Stimulated activated CD8-positive, alpha-beta memory T cell treated with anti-CD3 and anti-CD28 coated beads, Interleukin-15, amount 100 ng/mL, for 4 hours (primary cell): ENCODE results near the gene ZNF672.
"Not testable (repeated sequence)": the region's sequence is repeated elsewhere in the genome, so short reads cannot be mapped to it uniquely, and the experiment has no call there.

Experiments used
- DNase-seq, 2 donors: peaks; one replicate each; pipeline ENCODE4 v3.0.0-alpha.2; 2020; ENCODE audit warnings: low read depth in 2 of 2

Gene ZNF672

DNA sequence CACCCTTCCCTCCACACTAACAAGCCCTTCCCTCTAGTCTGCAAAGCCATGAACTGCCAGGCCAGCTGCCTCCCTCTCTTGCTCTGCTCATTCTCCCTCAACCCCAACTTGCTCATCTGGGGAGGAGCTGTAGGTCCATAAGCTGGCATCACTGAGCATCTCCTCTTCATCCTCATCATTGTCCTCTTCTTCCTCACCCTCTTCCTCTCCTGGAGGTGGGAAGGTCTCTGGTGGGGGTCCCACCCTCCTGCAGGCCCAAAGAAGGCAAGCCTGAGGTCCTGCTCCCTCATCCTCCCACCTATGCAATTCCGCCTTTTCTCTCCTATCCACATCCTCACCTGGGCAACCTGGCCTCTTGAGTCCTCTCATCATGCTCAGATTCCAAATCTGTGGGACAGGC lies 18.2 kb downstream of the ZNF672 start:
- DNase-seq, result no peak

DNA sequence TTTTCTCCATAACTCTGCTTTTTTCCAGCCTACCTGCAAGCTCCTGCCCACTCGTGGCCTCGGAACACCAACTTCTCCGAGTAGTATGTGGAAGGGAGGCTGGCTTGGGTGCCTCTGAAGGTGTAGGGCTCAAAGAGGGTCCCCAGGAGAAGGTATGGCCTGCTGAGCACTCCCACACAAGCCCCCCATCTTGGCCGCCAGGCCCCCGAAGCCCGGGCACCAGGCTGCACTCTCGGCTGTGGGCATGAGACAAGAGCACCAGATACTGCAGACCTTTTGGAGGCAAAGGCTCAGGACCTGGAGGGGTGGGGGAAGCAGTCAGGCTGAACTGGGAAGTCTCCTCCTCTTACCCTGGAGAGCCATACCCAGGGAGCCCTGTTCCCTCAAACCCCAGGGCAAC lies 19.2 kb downstream of the ZNF672 start:
- DNase-seq, result no peak

DNA sequence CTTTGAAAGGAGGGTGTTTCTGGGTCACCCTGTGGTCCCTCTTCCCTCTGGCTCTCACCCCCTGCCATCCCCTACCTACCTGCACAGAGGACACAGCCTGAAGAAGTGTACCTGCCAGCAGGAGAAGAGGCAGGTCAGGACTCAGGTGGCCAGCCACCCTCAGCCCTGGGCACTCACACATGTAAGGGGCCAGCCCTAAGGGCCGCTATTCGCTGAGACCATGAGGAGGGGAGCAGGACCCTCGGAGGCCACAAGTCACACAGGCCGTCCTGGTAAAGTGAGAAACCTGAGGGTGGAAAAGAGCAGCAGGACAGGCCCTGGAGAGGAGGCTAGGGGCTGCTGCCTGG lies 19.7 kb downstream of the ZNF672 start:
- no peak for DNase-seq

DNA sequence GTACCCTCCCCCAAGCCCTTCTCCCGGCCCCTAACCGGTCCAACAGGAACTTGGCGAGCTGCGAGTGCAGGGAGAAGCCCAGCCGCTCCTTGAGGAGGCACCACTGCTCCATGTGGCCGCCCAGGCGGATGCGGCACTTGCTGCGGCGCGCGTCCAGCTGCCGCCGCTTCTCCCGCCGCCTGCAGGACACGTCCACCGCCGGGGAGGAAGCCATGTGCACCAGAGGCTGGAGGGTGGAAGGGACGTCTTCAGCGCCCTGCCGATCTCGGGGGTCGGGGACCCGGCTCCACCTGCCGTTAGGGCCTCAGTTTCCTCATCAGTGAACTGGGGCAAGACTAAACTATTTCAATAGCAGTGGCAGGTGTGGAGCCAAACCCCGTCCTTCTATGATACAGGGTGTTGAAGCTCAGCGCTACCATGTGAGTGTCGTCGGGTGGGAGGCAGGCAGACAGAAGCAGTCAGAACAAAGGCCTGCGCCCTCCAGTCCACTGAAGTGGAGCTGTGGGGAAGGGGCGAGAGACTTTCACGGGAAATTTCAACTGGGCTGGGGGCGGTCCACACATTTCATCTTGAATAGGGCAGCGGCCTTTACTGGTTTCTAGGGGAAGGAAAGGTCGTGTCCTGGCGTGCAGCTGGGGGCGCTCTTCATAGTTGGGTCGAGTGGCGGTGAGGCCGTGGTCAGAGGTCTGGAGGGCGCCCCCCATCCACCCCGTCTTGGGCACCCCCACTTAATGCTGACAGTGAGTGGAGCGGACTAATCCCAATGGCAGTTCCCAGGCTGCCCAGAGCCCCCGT lies 20.3 kb downstream of the ZNF672 start:
- peak in 1 of 2 donors; percentile 24 for DNase-seq

DNA sequence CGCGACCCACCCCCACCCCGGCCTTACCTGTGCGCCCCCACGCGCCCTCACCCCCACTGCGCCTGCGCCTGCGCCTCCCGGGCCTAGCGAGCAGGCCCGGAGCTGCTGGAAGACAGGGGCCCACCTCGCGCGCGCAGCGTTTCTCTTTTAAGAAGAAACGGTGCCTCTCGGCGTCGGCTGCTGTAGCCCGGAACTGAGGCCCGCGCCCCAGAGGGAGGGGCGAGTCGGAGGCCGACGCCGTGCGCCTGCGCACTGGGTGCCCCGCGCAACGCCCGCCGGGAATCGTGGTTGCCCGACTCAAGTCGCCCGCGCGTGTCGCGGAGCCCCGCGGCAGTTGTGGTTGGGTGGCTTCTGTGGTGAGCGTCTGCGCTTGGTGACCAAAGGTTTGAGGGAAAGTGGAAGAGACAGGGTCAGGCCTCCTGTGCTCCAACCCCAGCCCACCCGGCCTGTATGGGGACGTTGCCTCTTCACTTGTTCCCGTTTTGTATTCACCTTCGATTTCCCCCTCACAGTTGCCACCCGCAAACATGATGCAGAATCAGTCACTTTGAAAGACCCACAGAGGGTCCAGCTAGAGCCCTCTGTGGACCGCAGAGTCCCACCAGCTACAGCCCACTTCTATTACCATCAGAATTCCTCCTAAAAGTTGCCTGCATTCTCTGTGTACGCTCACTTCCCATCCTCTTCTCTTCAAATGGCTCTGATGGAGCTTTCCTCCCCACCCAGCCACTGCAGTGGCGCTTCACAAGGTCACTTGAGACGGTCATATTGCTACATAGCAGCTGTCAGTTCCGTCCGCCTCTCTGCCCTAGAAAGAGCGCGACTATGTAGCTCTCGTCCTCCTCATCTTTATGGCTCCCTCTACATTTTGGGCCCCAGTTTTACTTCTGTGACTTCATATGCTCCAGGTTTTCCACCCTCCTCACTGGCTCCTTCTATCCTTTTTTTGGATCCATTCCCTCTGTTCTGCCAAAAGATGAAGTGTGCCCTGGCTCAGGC lies 21.2 kb downstream of the ZNF672 start, which contains the start of gene ZNF692:
Gene ZNF692 (minus strand): TSS at position 195 of the 999 bp plus-strand sequence. CDS start 776 bp downstream, outside the sequence.
- peak; percentile 96 for DNase-seq

DNA sequence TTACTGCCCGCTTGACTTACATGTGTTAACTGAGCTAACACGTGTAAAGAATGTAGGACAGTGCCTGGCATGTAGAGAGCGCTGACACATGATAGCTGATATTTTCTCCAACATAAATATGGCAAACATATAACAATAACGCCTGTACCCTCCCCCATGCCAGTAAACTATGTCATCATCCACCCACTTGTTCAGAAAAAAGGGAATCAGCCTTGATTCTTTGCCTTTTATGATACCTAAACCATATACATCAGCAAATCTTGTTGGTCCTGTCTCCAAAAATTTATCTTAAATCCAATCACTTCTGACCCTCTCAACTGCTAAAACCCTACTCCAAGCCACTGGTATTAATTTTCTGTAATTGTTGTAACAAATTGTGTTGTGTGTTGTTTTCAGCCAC lies 22.0 kb downstream of the ZNF672 start:
- DNase-seq, result no peak

DNA sequence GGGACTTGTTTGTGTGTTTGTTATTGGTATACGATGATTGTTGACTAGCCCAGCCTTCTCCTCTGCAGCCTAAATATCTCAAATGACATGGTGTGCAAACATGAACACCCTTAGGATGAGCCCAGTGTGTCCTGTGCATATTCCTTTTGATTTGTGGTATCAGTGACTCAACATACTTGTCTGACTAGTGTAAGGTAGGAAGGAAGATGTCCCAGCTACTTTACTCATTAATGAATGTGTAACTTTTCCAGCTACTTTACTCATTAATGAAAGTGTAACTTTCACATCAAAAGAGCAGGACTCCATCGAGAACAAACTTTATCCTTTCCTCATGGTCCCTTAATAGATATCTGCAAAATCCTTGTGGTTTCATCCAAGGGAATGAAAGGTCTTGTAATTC lies 23.6 kb downstream of the ZNF672 start:
- DNase-seq, result no peak

DNA sequence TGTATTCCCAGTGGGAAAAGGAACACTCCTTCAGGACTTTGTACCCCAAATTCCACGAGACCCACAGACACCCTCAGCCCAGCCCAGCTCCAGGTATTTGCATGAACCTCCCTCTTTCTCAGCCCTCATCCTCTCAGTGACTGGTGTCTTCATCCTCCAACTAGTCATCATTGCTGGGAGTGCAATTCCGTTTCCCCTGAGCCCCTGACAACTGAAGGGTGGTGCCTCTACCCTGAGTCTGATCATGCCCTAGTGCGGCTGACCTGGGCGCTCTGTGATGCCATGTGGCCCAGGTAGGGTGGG lies 24.6 kb downstream of the ZNF672 start:
- no peak for DNase-seq

DNA sequence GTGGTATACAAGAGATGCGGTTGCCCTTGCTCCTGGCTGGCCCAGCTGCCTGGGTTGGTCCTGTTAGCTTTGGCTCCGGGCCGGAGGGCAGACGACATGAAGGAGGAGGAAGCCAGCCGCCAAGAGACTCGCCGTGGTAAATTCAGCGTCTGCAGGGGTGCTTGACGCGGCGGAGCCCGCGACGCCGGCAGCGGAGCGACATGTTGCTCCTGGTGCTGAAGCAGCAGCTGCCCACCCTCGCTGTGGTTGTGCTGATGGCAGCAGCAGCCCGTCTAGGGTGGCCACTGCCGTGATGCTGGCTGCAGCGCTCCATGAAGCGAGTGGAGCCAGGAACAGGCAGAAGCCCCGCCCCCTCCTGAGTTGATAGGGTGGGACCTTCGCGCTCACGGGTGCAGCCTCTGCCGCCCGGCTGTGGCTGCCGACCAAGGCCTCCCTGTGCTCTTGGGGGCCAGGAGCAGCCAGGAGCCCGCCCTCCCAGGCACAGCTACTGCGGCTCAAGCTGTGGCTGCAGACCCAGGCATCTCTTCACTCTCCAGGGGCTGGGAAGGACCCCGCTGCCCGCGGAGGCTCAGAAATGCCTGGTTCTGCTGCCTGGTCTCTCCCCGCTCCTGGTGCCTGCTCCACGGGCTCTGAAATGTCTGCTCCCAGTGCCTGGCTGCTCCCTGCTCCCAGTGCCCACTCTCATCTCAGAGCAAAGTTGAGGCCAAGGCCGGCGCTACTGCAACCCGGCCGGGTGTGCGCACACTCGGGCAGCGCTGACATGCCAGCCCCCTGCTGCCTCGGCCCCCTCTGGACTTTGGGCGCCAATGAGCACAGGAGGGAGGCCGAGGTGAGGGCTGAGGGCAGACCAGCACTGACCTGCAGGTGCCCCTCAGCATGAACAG lies 25.2 kb downstream of the ZNF672 start:
- peak; percentile 51 to 58 for DNase-seq

DNA sequence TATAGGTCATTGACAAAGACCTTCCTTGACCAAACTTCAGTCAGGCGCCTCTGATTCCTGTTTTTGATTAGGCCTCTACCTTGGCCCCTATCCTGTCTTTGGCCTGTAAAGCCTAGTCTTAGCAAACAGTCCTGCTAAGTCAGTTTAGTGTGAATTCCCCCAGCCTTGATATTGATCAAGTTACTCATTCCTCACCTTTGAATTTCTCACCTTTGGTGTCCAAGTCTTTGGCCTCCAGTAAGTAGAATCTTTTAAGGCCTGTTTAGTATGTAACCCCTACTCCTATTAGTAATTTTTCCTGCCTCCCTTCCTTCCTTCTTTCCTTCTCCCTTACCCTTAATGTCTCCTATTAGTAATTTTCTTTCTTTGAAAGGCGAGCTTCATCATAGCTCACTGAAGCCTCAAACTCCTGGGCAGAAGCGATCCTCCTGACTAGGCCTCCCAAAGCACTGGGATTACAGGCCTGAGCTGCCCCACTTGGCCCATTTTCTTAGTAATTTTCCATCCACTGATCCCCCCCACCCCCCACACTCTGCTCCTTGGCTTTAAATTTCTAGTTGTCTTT lies 33.9 kb downstream of the ZNF672 start:
- DNase-seq, result no peak

DNA sequence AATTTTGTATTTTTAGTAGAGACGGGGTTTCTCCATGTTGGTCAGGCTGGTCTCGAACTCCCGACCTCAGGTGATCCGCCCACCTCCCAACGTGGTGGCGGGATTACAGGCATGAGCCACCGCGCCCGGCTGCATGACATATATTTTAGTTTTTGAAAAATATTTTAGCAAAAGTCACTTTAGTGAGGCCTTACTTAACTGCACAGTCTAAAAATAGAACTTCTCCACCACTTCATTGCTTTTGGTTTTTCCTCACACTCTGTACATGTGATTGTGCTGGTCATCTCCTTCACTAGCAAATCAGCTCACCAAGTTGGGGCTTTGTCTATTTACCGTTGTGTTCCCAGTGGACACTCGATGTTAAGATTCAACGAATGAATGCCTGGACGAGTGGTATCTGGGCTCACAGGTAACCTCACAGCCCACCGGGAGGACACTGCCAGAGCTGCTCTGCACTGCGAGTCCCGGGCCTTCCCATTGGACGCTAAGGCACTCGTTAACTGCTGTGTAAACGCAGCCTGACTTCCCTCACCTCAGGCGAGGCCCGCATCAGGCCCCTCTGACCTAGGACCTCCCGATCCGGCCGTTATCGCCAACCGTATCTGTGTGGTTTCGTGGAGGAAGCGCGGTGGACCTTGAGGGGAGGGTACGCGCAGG lies 34.9 kb downstream of the ZNF672 start:
- DNase-seq, result no peak

DNA sequence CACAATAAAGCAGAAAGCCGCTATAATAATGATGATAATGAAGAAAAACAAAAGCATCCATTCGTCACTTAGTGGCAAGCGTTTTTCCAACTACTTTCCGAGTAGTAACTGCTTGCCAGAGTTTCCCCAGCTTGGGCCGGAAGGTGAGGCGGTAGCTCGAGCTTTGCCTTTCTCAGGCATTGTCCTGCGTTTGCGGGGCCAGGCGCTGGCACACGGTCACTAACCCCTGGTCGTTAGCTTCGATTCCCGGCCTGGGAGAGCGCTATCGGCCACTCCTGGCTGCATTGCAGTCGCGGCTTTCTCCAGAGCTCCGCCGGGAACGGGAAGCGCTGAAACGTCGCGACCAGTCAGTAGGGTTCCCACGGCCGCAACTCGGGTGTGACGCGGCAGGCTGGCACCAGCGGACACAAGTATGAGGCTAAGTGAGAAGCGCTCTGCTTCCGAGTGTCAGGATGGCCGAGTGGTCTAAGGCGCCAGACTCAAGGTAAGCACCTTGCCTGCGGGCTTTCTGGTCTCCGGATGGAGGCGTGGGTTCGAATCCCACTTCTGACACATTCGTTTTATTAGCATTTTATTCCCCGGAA lies 35.5 kb downstream of the ZNF672 start:
- peak; percentile 84 to 86 for DNase-seq

DNA sequence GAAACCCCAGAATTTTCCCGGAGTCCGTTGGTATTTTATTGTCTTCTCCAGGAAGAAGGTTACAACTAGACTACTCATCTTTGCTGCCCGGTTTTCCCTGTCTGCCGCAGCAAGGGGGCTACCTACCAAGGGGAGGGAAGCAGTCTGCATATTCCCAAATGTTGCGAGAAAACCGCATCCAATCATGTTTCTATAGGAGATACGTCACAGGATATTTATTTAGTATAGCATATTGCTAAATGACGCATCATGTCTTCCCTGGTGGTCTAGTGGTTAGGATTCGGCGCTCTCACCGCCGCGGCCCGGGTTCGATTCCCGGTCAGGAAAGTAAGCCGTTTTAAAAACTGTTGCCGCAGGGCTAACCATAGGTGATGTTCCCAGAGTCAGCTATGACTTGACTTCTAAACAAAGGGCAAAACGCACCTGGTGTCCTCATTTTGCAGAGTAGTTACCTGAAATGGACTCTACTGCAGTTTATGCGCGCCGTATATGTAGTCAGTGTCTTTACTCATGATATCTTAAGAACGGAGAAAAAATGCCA lies 36.0 kb downstream of the ZNF672 start:
- DNase-seq, result peak; percentile 68 to 75

DNA sequence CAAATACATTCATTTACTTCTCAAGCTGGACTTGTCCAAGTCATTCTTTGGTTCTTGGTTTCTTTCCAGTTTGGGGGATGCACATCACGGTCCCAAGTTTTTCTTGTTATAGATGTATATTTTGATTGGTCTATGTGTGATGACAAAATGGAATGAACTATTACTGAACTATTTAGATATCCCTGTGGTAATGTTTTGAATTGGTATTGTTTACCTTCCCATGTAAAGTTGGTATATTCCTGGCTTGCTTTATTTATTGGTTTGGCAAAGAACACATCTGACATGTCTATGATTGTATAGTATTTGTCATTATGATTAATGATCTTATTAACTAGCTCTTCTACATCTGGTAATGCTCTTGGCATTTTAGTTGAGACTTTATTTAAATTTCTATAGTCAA lies 43.2 kb downstream of the ZNF672 start:
- no peak for DNase-seq

DNA sequence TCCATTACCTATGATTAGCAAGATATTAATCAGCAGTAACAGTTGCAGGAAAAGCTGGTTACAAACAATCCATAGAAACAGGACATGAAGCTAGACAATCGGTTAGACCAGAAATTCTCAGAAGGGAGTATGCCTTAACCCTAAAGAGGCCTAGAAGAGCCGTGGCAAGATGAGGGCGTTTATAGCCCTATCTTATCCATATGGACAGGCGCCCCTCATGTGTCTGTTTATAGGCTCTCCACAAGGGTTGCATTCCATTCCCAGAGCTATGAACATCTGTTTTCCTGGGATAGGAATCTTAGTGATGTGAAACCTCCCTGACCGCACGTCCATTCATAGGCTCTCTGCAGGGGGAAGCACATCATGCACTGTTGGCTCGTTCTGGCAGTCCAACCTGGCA lies 44.4 kb downstream of the ZNF672 start:
- DNase-seq, result not testable (repeated sequence)

DNA sequence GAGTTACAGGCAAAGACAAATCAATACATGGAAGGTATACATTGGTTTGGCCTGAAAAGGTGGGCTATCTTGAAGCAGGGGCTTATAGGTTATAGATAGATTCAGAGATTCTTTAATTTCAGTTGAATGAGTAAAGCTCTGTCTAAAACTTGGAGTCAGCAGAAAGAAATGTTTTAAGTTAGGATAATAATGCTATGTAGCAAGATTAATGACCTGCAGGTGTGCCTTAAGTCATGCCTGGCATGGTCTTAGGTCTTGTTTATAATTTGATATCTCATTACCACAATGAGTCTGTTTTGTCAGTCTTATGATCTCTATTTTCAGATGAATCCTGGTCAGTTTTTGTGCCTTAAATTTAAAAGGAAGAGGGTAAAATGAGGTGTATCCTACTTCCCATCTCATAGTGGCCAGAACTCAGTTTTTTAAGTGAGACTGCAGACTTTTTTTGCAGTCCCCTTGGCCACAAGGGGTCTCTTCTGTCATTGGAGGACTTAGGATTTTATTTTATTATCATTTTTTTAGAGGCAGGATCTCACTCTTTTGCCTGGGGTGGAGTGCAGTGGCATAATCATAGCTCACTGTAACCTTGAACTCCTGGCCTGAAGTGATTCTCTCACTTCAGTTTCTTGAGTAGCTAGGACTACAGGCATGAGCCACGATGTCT lies 46.7 kb downstream of the ZNF672 start:
- DNase-seq, result no peak

DNA sequence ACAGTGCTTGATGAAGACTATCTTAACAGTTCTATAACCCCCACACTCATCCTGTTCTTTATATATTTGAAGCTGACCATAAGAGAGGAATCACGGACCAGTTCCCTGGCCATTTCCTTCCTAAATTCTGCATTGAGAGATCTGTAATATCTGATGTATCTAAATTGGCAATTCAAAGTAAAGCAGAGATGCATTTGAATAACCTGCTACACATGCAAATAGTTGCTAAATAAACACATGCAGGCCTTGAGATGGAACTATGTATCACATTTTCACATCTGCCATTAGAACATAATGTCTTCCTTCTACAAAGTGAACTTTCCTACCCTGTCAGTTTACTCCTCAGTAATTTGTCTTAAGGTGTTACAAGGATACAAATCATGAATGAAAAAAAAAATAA lies 47.6 kb downstream of the ZNF672 start:
- DNase-seq, result no peak

DNA sequence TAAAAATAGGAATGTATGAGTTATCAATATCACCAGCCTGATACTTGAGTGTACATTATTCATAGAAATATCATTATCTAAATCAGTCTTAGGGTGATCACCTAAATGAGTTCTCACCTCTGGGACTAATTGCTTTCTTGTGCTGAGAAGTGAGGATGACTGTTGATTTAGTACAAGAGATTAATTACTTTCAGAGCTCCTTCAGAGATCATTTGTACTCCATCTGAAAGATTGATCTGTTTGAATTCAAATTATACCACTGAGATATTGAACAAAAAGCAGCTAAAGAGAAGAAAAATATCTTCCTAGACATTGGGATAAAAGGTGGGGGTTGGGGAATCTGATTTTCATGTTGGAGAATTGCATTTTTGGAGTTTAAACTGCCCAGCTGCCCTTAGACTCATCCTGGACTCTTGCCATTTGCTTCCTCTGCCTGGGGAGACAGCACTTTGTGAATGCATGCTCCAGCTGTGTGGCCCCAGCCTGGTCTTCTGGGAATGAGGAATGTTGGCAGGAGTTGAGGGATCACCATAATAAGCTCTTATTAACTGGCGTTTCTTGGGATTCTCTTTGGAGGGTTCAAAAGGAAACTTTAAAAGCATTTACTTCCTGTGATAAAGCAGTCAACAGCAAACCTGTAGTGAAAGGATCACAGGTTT lies 48.3 kb downstream of the ZNF672 start:
- no peak for DNase-seq

DNA sequence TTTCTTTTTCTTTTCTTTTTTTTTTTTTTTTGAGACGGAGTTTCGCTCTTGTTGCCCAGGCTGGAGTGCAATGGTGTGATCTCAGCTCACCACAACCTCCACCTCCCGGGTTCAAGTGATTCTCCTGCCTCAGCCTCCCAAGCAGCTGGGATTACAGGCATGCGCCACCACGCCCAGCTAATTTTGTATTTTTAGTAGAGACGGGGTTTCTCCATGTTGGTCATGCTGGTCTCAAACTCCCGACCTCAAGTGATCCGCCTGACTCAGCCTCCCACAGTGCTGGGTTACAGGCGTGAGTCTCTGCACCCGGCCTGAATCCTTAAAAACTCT lies 51.9 kb downstream of the ZNF672 start:
- not testable (repeated sequence) for DNase-seq
